SIG-M5 (cell line): ENCODE results near the gene TTLL11.

Experiments used
- DNase-seq: peaks from one replicate; lab custom pipeline; 2025; lab: John Stamatoyannopoulos, UW

TTLL11 gene

GRCh38 chr9:121773286-121773953, 319.7 kb downstream of the TTLL11 start:
- no peak for DNase-seq

GRCh38 chr9:121772600-121773285, 320.4 kb downstream of the TTLL11 start:
- no peak for DNase-seq
